H1 (cell line): ENCODE measurements around the gene UFD1. TPM values are rescaled to one million over a fixed set of nuclear protein-coding genes. Genes with fewer than 3 reads are reported as not detected.

ENCODE experiments used
- CTCF ChIA-PET: fragments of 300-600 bp; sonication (Branson Sonifier 250); formaldehyde crosslinking; loops from one replicate; lab custom pipeline; 2021; ENCODE audit not compliant: partially characterized antibody; lab: Charles Lee
- POLR2A ChIA-PET: fragments of 300-600 bp; sonication (Branson Sonifier 250); formaldehyde crosslinking; loops from one replicate; lab custom pipeline; 2021; ENCODE audit warnings: inconsistent platforms; ENCODE audit not compliant: partially characterized antibody; lab: Charles Lee
- DNase-seq, 2 experiments: peaks; one replicate each; pipeline versions ENCODE4 v3.0.0 to v3.0.0-alpha.2; 2010 to 2022; ENCODE audit warnings: low spot score in 2 of 2, low read depth in 1 of 2, mixed read lengths in 1 of 2
- FAIRE-seq: peaks from 2 replicates; lab custom pipeline; 2011; peaks lifted over from hg19 to GRCh38; lab: Jason Lieb, UNC
- H2AFZ ChIP-seq: 2 replicates; pipeline ENCODE4 v1.8.1; 2012; ENCODE audit warnings: low read length, inconsistent platforms
- H2AK5ac ChIP-seq: 2 replicates; pipeline ENCODE4 v1.6.1; 2013; ENCODE audit warnings: low read depth, low read length
- H2BK120ac ChIP-seq: replicated peaks from 2 replicates; pipeline ENCODE3; 2013; ENCODE audit warnings: low read depth, low read length, inconsistent platforms
- H2BK12ac ChIP-seq: 2 replicates; pipeline ENCODE4 v1.6.1; 2013; ENCODE audit warnings: low read depth, low read length
- H2BK15ac ChIP-seq: 2 replicates; pipeline ENCODE4 v1.6.1; 2013; ENCODE audit warnings: low read length
- H2BK20ac ChIP-seq: 2 replicates; pipeline ENCODE4 v1.6.1; 2013; ENCODE audit warnings: low read length
- H2BK5ac ChIP-seq: 2 replicates; pipeline ENCODE4 v1.6.1; 2013; ENCODE audit warnings: low read depth, low read length
- H3K14ac ChIP-seq: 2 replicates; pipeline ENCODE4 v1.6.1; 2013; ENCODE audit warnings: inconsistent platforms; ENCODE audit not compliant: insufficient read length
- H3K18ac ChIP-seq: 2 replicates; pipeline ENCODE4 v1.6.1; 2013; ENCODE audit warnings: low read length; ENCODE audit errors: extremely low read depth
- H3K23ac ChIP-seq: 2 replicates; pipeline ENCODE4 v1.6.1; 2013; ENCODE audit warnings: inconsistent platforms; ENCODE audit not compliant: insufficient read length
- H3K23me2 ChIP-seq: 2 replicates; pipeline ENCODE4 v1.6.1; 2013; ENCODE audit warnings: low read depth, low read length
- H3K27ac ChIP-seq: 2 replicates; pipeline ENCODE4 v1.6.1; 2011; ENCODE audit warnings: low read depth, low read length, inconsistent platforms
- H3K27me3 ChIP-seq, 4 experiments: replicated peaks in 1 of 4; 1 replicate in 1 of 4; 2 replicates in 3 of 4; pipeline versions ENCODE4 v1.6.1 to v1.8.1; 2011 to 2013; ENCODE audit warnings: low read length in 3 of 4, mild to moderate bottlenecking in 3 of 4, inconsistent platforms in 2 of 4, mixed read lengths in 2 of 4, moderate library complexity in 1 of 4; ENCODE audit not compliant: control insufficient read depth in 3 of 4, insufficient read depth in 3 of 4; ENCODE audit errors: extremely low read depth in 1 of 4
- H3K36me3 ChIP-seq, 4 experiments: 2 replicates each; pipeline versions ENCODE4 v1.6.1 to v1.8.1; 2011 to 2013; ENCODE audit warnings: mild to moderate bottlenecking in 4 of 4, low read length in 3 of 4, moderate library complexity in 2 of 4, control low read depth in 1 of 4, inconsistent platforms in 1 of 4; ENCODE audit not compliant: insufficient read depth in 4 of 4, control insufficient read depth in 2 of 4
- H3K4ac ChIP-seq: replicated peaks from 2 replicates; pipeline ENCODE3; 2013; ENCODE audit warnings: low read length, low read depth, mixed read lengths, inconsistent platforms; ENCODE audit not compliant: insufficient read length
- H3K4me1 ChIP-seq, 4 experiments: replicated peaks in 1 of 4; 1 replicate in 1 of 4; 2 replicates in 3 of 4; pipeline versions ENCODE4 v1.6.1 to v1.8.1; 2011 to 2013; ENCODE audit warnings: low read length in 3 of 4, inconsistent platforms in 2 of 4, mixed read lengths in 1 of 4; ENCODE audit not compliant: insufficient read depth in 4 of 4, control insufficient read depth in 3 of 4
- H3K4me2 ChIP-seq, 2 experiments: 2 replicates each; pipeline versions ENCODE4 v1.6.1 to v1.8.1; 2011 to 2013; ENCODE audit warnings: low read depth in 2 of 2, low read length in 2 of 2, control low read depth in 1 of 2, inconsistent platforms in 1 of 2, mild to moderate bottlenecking in 1 of 2; ENCODE audit not compliant: insufficient read depth in 1 of 2
- H3K4me3 ChIP-seq, 4 experiments: fragments of 200-600, 300-600 bp in 1 of 4; sonication (generic), shearing (Covaris generic), sonication (Bioruptor Twin) in 1 of 4; 2 replicates each; pipeline versions ENCODE4 v1.5.1 to v1.8.1; 2011 to 2016; ENCODE audit warnings: low read length in 4 of 4, low read depth in 3 of 4, control low read depth in 2 of 4, inconsistent platforms in 2 of 4, mild to moderate bottlenecking in 2 of 4, mixed read lengths in 1 of 4, moderate library complexity in 1 of 4; ENCODE audit not compliant: insufficient read depth in 2 of 4; ENCODE audit errors: extremely low read depth in 1 of 4
- H3K56ac ChIP-seq: replicated peaks from 2 replicates; pipeline ENCODE3; 2013; ENCODE audit warnings: low read depth, mild to moderate bottlenecking, mixed read lengths, low read length, inconsistent platforms; ENCODE audit not compliant: insufficient read length
- H3K79me1 ChIP-seq: 2 replicates; pipeline ENCODE4 v1.6.1; 2013; ENCODE audit warnings: low read depth, low read length, control low read depth
- H3K79me2 ChIP-seq, 2 experiments: 2 replicates each; pipeline versions ENCODE4 v1.6.1 to v1.8.1; 2012 to 2013; ENCODE audit warnings: low read length in 2 of 2, mild to moderate bottlenecking in 2 of 2, inconsistent platforms in 1 of 2; ENCODE audit not compliant: insufficient read depth in 2 of 2, control insufficient read depth in 1 of 2
- H3K9ac ChIP-seq, 4 experiments: replicated peaks in 1 of 4; 1 replicate in 1 of 4; 2 replicates in 3 of 4; pipeline versions ENCODE4 v1.6.1 to v1.8.1; 2011 to 2013; ENCODE audit warnings: low read depth in 3 of 4, low read length in 3 of 4, control low read depth in 2 of 4, mild to moderate bottlenecking in 2 of 4, moderate library complexity in 2 of 4, inconsistent platforms in 1 of 4; ENCODE audit errors: extremely low read depth in 1 of 4
- H3K9me3 ChIP-seq, 2 experiments: 2 replicates each; pipeline versions ENCODE4 v1.6.1 to v1.8.1; 2012 to 2013; ENCODE audit warnings: mild to moderate bottlenecking in 2 of 2, moderate library complexity in 2 of 2, control low read depth in 1 of 2, inconsistent platforms in 1 of 2, low read depth in 1 of 2, low read length in 1 of 2, mixed read lengths in 1 of 2; ENCODE audit not compliant: insufficient read depth in 2 of 2
- H4K20me1 ChIP-seq, 2 experiments: replicated peaks in 1 of 2; 2 replicates each; pipeline versions ENCODE3 to v1.8.1; 2011 to 2013; ENCODE audit warnings: inconsistent platforms in 2 of 2, low read length in 2 of 2, mild to moderate bottlenecking in 1 of 2; ENCODE audit not compliant: insufficient read depth in 2 of 2, control insufficient read depth in 1 of 2
- H4K5ac ChIP-seq: 2 replicates; pipeline ENCODE4 v1.6.1; 2013; ENCODE audit warnings: low read length, low read depth, mixed read lengths, inconsistent platforms; ENCODE audit not compliant: insufficient read length
- H4K8ac ChIP-seq: 2 replicates; pipeline ENCODE4 v1.8.0; 2013; ENCODE audit warnings: mild to moderate bottlenecking, moderate library complexity, low read length, inconsistent platforms; ENCODE audit not compliant: insufficient read depth; ENCODE audit errors: extremely low read depth
- H4K91ac ChIP-seq: replicated peaks from 2 replicates; pipeline ENCODE3; 2013; ENCODE audit warnings: low read length, mixed read lengths, inconsistent platforms; ENCODE audit not compliant: insufficient read length
- BRCA1 ChIP-seq: IDR thresholded peaks from 2 replicates; pipeline ENCODE4 v1.6.1; 2012; ENCODE audit warnings: low read depth, low read length, improper control_type of control experiment
- CTCF ChIP-seq, 3 experiments: IDR thresholded peaks; 1 replicate in 2 of 3; 2 replicates in 1 of 3; pipeline versions ENCODE4 v1.5.1 to v1.6.1; 2011; ENCODE audit warnings: low read length in 3 of 3, mild to moderate bottlenecking in 3 of 3, inconsistent platforms in 2 of 3, low read depth in 1 of 3, moderate library complexity in 1 of 3; ENCODE audit not compliant: insufficient read depth in 1 of 3; ENCODE audit errors: control extremely low read depth in 1 of 3
- FOSL1 ChIP-seq: IDR thresholded peaks from 2 replicates; pipeline ENCODE4 v1.6.1; 2011; ENCODE audit warnings: mild to moderate bottlenecking, low read depth, low read length, moderate library complexity; ENCODE audit not compliant: insufficient read depth
- JUND ChIP-seq: IDR thresholded peaks from 2 replicates; pipeline ENCODE4 v1.6.1; 2011; ENCODE audit warnings: mild to moderate bottlenecking, improper control_type of control experiment, low read length
- POLR2AphosphoS5 ChIP-seq: IDR thresholded peaks from 2 replicates; pipeline ENCODE4 v1.6.1; 2011; ENCODE audit warnings: low read depth, low read length
- POU5F1 ChIP-seq: IDR thresholded peaks from 2 replicates; pipeline ENCODE4 v1.6.1; 2011; ENCODE audit warnings: low read depth, mild to moderate bottlenecking, low read length, moderate library complexity
- SP1 ChIP-seq: IDR thresholded peaks from 2 replicates; pipeline ENCODE4 v1.6.1; 2011; ENCODE audit warnings: low read depth, low read length
- SP2 ChIP-seq: IDR thresholded peaks from 2 replicates; pipeline ENCODE4 v1.6.1; 2012; ENCODE audit warnings: mild to moderate bottlenecking, low read length, inconsistent platforms
- ZNF274 ChIP-seq: IDR thresholded peaks from 2 replicates; pipeline ENCODE4 v1.7.0; 2012; ENCODE audit warnings: low read length, borderline replicate concordance; ENCODE audit errors: extremely low read depth
- WGBS, 2 experiments: shearing (Covaris generic) in 1 of 2; methylation state at CpG; one replicate each; pipeline versions ENCODE4 v1.1.6 to v1.1.7; 2013 to 2015; ENCODE audit warnings: low lambda C conversion rate in 2 of 2, mixed read lengths in 2 of 2, inconsistent platforms in 1 of 2, low coverage in 1 of 2, missing lambda C conversion rate in 1 of 2; ENCODE audit not compliant: insufficient replicate concordance in 2 of 2, insufficient coverage in 1 of 2, insufficient read length in 1 of 2; ENCODE audit errors: extremely low coverage in 1 of 2, missing lambda C conversion rate in 1 of 2; 5-methylcytosine and 5-hydroxymethylcytosine counted together
- polyA plus RNA-seq, 7 experiments: library from polyadenylated mRNA; depleted of rRNA in 3 of 7; stranded (reverse) in 5 of 7; unstranded in 2 of 7; fragments of >200 nt in 5 of 7; fragments of 200-250 nt in 2 of 7; gene quantifications; 1 replicate in 5 of 7; 2 replicates in 1 of 7; 4 replicates in 1 of 7; pipeline versions ENCODE4 v1.2.1 to v1.2.3, GENCODE V29; 2011 to 2013; ENCODE audit warnings: missing spikeins in 2 of 7, mixed read lengths in 2 of 7
- total RNA-seq: library from RNA; stranded (reverse); fragmentation: NEBNext Ultra II Directional; extraction: Animal tissue kit (Norgen Biotek cat#: 25700); gene quantifications from 2 replicates; pipeline ENCODE4 v1.2.1, GENCODE V29; 2021
- TF ChIP-seq, protein P1 (sequence below): IDR thresholded peaks from 2 replicates; pipeline ENCODE4 v1.6.1; 2012; ENCODE audit warnings: low read length, inconsistent platforms

UFD1 gene
- total and polyA plus RNA-seq, 2 of the 8 experiments (the other 6 are each of a cell fraction or from before 2014, with no cell fraction given), result 74.6 to 116 TPM

DNA sequence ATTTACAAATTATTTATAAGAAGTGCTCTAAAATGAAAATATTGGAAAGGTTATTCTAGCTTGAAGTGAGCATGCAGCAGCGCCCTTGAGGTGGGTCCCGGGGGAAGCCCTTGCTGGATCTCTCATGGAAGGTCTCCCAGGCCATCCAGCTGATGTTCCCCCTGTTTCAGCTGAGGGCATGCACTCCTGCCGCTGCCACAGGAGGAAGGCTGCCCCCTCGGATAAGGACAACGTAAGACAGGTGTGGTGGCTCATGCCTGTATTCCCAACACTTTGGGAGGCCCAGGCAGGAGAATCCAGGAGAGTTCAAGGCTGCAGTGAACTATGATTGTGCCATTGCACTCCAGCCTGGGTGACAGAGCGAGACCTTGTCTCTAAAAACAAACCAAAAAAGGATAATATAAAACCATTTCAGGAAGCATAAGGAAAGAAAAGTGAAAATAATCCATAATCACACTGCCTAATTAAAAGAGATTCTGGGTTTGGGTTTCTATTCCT is 15.7 kb upstream of the UFD1 start:
- H3K23me2 ChIP-seq, result no peaks in the 10 kb centered on the region
- H3K14ac ChIP-seq, result no peak overlapping the region
- H2AFZ ChIP-seq, result no peak overlapping the region
- FAIRE-seq, result no peak
- ChIA-PET CTCF (interaction anchor here (0.9 to 1.8 kb wide), 5 partner anchors 8 to 142 kb away, joined by 3 to 6 read pairs (median 3); no protein-coding TSS in a partner anchor), POLR2A (interaction anchor here (1.4 kb wide), 1 partner anchor 15 kb away, joined by 4 read pairs; the partner anchor contains the start of gene CDC45)
- H3K27ac ChIP-seq, result no peak overlapping the region
- no peak overlapping the region for H3K18ac ChIP-seq
- no peak overlapping the region for H2BK5ac ChIP-seq
- no peak overlapping the region for H2BK20ac ChIP-seq
- no peaks in the 10 kb centered on the region for H3K4me1 ChIP-seq
- peaks cover 11 to 44% (median 25%) of the 10 kb centered on the region in 4 experiments for H3K36me3 ChIP-seq
- no peak overlapping the region for H3K4ac ChIP-seq
- no peak for DNase-seq
- H2BK120ac ChIP-seq, result no peak overlapping the region
- no peak overlapping the region for H4K91ac ChIP-seq
- H3K4me3 ChIP-seq, result no peak overlapping the region
- H3K79me2 ChIP-seq, result no peaks in the 10 kb centered on the region
- no peak overlapping the region for H3K56ac ChIP-seq
- H2BK12ac ChIP-seq, result no peak overlapping the region
- H3K23ac ChIP-seq, result no peak overlapping the region
- H4K5ac ChIP-seq, result no peak overlapping the region
- no peaks in the 10 kb centered on the region for H3K9me3 ChIP-seq
- peaks cover 0 to 7% of the 10 kb centered on the region in 2 experiments for H4K20me1 ChIP-seq
- H2BK15ac ChIP-seq, result no peak overlapping the region
- 90% methylated on average over 6 of the region's 6 CpGs; no CpG with 5 or more reads in 1 of the 2 experiments for WGBS, 2 experiments
- H3K27me3 ChIP-seq, result no peaks in the 10 kb centered on the region
- no peak overlapping the region for H3K9ac ChIP-seq
- no peak overlapping the region for H2AK5ac ChIP-seq
- H3K4me2 ChIP-seq, result no peak overlapping the region
- no peaks in the 10 kb centered on the region; the same call in 1 of the 2 replicates for H3K79me1 ChIP-seq
- no peak overlapping the region for H4K8ac ChIP-seq
- TF ChIP-seq SP2 (no peak), FOSL1 (no peak), CTCF (IDR thresholded peaks at IDR 0.05; ENCODE audit: control extremely low read depth in 1 of 3, insufficient read depth in 1 of 3, low read depth in 1 of 3, low read length in 3 of 3) (no peak), POLR2AphosphoS5 (no peak), POU5F1 (no peak), SP1 (no peak), ZNF274 (no peak), JUND (no peak), BRCA1 (no peak)
- TF ChIP-seq, protein P1, sequence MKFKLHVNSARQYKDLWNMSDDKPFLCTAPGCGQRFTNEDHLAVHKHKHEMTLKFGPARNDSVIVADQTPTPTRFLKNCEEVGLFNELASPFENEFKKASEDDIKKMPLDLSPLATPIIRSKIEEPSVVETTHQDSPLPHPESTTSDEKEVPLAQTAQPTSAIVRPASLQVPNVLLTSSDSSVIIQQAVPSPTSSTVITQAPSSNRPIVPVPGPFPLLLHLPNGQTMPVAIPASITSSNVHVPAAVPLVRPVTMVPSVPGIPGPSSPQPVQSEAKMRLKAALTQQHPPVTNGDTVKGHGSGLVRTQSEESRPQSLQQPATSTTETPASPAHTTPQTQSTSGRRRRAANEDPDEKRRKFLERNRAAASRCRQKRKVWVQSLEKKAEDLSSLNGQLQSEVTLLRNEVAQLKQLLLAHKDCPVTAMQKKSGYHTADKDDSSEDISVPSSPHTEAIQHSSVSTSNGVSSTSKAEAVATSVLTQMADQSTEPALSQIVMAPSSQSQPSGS, result no peak
